ENCODE data around the gene EXOC7.
A peak's percentile ranks its signal among the peaks of the same experiment; 100 is the strongest.

EXOC7 gene

DNA sequence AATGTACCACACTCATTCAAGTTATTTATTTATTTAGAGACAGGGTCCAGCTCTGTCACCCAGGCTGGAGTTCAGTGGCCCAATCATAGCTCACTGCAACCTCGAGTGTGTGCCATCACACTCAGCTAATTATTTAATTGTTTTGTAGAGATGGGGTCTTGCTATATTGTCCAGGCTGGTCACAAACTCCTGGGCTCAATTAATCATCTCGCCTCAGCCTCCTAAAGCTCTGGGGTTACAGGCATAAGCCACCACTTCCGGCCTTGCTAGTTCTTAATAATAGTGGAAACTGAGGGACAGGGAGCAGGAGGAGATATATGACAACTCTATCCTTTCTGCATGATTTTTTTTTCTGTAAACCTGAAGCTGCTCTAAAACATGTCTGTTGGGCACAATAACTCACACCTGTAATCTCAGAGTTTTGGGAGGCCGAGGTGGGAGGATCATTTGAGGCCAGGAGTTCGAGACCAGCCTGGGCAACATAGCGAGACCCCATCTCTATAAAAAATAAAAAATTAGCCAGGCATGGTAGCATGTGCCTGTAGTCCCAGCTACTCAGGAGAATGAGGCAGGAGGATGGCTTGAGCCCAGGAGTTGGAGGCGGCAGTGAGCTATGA is 11.7 kb upstream of the EXOC7 start:
- DNase-seq = no peak

DNA sequence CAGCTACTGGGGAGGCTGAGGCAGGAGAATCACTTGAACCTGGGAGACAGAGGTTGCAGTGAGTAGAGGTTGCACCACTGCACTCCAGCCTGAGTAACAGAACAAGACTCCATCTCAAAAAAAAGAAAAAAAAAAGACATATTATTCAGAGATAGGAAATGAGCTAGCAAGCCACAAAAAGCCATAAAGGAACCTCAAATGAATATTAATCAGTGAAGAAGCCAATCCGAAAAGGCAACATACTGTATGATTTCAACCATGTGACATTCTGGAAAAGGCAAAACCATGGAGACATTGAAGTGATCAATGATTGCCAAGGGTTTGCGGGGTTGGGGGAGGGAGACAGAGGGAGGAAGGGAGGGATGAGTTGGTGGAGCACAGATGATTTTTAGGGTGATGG is 8.4 kb upstream of the EXOC7 start:
- no peak for DNase-seq

DNA sequence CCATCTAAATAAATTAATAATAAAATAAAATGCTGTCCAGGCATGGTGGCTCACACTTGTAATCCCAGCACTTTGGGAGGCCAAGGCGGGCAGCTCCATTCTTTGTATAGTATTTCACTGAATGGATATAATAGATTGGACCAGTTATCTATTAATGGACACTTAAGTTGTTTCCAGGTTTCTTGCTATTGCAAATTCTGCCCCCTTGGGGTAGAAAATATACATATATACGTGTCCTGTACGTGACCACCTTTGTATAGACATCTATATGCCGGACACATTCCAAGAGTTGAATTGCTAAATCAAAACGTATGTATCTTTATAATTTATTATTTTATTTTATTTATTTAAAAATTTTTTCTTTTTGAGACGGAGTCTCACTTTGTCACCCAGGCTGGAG is 3.9 kb upstream of the EXOC7 start:
- no peak for DNase-seq

DNA sequence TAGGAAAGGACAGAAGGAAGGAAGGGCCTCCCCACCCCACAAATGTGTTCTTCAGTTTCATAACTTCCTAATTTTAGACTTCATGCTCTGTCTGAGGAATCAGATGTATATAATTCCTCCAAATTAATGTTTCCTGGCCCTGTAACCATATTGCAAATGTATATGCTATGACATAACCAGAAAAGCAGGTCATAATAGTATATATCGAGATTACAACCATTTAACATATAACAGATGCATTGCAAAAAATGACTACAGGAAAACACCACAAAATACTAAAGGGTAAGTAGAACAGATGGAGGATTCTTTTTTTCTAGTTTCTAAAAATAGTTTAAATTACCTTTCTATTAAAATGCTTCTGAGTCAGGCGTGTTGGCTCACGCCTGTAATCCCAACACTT is 3.1 kb upstream of the EXOC7 start:
- DNase-seq = peak; percentile 19

DNA sequence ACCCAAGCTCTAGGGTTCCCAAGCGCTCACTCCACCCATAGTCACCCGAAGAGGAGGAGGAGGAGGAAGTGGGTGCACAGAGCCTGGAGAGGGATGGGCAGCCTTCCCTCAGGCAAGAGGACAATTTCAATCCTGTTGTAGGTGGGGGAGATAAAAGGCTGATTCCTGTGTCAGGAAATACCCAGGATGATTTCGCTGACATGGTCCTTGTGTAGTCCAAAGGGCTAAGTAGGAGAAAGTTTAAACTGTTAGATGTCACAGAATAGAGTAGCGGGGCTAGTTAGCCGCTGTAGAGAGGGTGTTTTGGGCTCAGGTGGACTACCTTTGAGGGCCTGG is 1.3 kb upstream of the EXOC7 start:
- no peak for DNase-seq

DNA sequence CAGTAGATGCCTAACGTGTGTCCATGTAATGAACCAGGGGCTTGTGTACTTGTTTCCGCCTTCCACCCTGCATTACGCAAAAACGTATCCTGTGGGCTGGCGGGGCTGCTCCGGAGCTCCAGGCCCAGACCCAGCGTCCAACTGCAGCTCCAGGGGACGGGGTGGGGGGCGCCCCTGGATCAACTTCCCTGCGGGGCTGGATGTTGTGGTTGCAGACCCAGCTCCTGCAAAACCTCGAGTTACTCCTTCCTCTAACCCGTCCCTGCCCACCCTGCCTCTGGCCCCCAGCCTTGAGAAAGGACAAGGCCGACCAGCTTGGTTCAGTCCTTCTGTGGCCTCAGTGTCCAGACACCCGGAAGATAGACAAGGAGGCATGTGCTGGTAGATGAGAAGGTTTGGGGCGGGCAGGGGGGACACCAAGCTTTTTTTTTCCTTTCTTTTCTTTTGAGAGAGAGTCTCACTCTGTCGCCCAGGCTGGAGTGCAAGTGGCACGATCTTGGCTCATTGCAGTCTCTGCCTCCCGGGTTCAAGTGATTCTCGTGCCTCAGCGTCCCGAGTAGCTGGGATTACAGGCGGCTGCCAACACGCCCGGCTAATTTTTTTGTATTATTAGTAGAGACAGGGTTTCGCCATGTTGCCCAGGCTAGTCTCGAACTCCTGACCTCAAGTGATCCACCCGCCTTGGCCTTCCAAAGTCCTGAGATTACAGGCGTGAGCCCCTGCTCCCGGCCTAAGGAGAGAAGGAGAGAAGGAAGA is 731 bp upstream of the EXOC7 start:
- peak; percentile 67 for DNase-seq

DNA sequence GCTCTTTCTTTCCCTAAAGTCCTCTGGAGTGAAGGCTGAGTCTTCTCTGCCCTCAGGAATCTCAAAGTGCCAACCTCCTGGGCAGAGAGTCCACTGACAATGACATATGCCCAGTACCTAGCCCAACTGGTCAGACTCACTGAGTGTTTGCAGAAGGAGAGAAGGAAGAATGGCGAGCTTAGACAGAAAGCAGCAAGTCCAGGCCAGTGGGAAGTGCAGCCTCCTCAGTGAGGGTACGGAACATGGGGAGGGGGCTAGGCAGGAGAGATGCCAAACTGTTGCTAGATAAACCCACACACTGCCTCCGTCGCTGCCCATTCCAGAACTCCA is 678 bp downstream of the EXOC7 start:
- DNase-seq = no peak

GRCh38 chr17:76097716-76098295 is 5.8 kb downstream of the EXOC7 start:
- no peak for DNase-seq

DNA sequence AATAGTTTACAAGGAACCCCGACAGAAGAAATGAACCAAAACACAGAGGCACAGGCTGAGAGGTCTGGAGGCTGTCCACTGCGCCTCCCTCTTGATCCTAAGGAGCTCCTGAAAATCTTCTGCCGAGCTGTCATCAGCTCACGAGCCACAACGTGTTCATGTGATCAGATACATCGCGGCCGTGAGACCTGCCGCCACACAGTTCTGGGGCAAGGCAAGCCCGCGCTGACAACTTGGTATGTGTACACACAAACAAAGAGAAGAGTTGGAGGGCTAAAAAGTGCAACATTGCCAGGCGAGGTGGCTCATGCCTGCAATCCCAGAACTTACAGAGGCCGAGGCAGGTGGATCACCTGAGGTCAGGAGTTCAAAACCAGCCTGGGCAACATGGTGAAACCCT is 7.6 kb downstream of the EXOC7 start:
- DNase-seq = no peak

- no peak for DNase-seq
Observed at GRCh38 chr17:76094046-76094445, 9.5 kb downstream of the EXOC7 start.

DNA sequence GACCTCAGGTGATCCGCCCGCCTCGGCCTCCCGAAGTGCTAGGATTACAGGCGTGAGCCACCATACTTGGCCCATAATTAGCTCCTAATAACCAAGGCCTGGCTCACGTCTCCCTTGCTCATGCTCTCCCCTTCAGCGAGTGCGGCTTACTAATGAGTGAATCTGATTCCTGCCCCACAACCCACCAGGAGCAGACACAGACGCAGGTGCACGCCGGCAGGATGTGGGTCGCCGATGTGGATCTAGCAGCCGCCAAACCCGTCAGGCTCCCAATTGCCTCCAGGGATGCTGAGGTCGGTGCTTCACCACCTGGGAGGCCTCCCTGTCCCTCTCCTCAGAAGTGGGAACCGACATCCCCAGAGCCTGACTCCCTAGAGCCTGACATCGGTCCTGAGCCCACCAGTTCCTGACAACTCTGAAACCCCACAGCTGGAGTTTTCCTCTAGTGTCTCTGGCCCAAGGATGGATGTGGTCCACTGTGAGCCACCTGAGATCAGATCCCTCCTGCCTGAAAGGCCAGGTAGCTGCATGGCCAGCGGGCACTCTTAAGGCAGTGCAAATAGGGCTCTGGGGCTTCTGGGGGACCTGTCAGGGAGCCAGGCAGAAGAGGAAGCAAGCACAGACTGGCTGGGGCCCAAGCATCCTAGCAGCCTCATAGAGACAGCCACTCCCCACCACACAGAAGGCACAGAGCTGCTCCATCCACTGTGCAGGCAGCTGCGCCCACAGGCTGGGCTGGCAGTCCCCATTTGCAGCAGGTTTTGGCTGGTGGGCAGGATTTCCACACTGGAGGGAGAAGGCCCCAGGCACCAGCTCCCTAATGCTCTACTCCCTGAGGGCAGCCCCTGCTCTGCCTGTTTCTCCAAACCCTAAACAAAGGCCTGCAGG is 10.8 kb downstream of the EXOC7 start:
- DNase-seq = no peak

- no peak for DNase-seq
Observed at GRCh38 chr17:76091526-76092286, 11.9 kb downstream of the EXOC7 start.

GRCh38 chr17:76090517-76091129 is 13.0 kb downstream of the EXOC7 start:
- no peak for DNase-seq

- no peak for DNase-seq
Observed at GRCh38 chr17:76089680-76090516, 13.7 kb downstream of the EXOC7 start.

DNA sequence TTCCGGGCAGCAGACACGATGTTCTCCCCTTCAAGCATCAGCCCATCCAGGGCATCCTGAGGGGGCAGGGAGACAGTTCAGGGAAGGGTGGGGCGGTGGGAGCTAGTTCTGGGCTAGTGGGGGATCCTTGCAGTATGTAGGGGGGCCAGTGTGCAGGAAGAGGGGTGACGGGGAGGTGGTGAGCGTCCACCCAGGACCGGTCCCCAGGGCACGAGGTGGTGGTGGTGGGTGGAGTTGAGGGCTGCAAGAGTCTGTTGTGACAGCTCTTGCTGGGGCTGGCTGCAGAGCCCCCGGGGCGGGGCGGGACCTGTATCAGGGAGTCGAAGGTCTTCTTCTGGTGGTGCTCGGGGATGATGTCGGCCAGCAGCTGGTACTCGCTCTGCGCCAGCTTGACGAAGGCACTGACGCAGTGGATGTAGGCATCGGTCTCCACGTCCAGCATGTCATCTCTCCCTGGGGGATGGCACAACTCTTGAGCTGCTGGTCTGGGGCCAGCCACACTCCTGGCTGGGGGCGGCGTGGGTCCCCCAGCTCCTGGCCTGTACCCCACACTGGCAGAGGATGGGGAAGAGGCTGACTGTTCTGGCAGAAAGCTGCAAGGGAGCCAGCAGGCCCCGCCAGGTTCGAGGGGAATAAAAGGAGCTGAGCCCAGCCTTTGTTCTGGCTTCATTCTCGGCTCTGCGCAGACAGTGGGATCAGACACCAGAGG is 14.6 kb downstream of the EXOC7 start:
- DNase-seq = no peak

DNA sequence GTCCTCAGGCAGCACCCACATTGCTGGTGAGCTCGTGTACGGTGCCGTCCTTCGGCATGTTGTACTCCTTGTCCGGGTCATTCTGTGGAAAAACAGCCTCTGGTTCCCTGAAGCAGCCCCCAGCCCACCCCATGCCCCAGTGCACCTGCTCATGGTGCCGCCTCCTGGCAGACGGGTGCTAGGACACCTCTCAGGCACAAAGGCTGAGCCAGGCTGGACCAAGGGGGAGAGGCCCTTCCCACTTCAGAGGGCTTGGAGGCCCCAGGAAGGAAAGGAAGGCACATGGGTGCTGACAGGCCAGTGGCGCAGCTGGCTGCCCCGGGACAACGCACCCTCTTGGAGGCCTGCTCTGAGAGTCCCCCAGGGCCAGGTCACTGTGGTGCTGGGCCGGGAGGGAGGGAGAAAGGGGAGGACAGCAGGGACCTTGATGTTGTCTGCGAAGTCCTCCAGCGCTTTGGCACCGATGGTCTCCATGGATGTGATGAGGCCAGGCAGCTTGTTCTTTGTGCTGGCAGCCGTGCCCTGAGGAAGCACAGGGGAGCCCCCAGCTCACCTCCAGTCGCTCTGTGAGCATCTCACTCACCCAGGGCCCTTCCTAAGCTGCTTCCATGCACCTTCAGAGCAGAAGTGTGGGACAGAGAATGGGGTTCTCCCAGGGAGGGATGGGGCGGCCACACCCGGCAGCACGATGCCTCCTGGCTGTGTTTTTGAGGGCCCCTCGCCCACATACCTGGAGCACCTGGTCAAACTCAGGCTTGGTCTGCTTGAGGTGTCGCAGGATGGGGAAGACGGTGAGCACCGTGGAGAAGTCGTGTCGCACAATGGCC is 15.3 kb downstream of the EXOC7 start:
- no peak for DNase-seq

GRCh38 chr17:76087531-76087930 is 16.1 kb downstream of the EXOC7 start:
- DNase-seq = no peak

DNA sequence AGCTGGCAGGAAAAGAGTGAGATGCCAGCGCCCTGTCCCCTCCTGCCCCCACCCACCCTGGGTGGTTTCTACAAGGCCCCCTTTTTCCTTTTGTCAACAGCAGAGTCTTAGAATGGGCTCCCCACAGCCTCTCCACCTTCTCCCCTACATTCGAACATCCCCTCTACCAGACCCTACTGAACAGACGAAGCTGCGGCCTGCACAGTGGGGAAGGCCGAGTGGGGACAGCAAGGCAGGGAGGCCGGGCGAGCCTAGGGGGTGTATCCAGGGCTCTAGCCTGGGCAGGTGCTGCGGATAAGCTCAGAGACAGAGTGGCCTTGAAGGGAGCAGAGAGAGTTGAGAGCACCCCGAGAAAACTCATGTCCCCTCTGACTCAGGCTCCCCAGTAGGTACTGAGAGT is 17.2 kb downstream of the EXOC7 start:
- DNase-seq = no peak

DNA sequence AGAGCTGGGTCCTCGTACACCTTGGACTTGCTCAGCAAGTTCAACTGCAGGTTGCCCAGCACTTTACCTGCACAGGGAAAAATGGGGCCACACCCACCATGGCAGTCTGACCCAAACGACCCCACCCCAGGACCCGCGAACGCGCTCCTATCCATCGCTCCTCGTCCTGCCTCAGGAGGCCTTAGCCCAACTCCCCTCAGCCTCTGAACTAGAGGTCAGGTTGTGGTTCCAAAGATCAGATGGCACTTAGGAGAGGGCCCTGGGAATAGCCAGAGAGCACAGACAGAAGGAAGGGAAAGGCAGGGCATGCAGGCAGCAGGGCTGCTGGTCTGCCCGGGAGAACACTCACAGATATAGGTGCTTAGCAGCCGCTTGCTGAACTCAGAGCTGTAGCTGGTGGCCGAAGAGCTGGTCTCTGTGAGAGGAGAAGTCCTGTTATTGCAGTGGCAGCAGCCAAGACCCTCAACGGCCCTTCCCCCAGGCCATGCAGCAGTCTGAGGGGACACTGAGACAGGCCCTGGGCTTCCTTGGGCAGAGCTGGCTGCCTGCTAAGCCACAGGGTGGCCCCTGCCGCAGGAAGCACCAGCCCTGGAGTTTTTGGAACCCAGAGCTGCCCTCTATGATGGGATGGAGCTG is 17.7 kb downstream of the EXOC7 start:
- no peak for DNase-seq
